Brain pericyte (primary cell): ENCODE results near the gene TCIRG1.

Experiments used
- DNase-seq: peaks from one replicate; pipeline ENCODE4 v3.0.0-alpha.2; 2012; ENCODE audit warnings: low read depth, low spot score

The TCIRG1 gene

DNA sequence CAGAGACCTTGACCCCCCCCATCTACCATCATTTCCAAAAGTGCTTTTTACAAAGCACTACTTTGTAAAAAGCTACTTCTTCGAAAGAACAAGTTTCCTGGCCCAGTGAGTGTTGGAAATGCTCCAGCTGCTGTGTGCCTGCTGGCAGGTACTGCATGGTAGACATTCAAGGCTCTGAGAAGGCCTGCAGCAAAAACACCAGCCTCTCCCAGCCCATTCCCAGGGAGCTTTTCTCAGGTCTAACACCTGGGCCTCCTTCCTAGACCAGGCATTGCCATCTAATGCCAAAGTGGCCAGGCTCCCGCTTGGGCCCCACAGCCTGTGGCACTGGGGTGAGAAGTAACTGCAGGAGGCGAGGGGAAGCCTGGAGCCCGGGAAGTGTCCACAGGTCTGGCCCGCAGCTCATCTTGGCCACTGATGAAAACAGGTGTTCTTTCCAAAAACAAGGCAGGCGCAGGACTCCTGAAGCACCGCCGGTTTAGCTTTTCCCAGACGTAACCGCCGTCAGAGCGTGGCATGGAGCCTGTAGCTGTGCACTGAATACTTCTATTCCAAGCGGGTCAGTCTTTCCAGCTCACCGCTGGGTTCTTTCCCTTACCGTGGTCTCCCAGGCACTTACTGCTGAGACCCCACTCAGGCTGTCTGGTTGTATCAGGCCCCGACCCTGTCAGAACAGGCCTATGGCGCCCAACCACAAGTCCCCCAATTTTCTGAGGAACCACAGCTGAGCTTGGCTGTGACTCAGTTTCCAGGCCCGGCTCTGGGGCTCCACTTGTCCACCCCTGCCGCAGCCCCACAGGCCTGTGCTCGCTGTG, 1.2 kb upstream of the TCIRG1 start:
- no peak for DNase-seq

DNA sequence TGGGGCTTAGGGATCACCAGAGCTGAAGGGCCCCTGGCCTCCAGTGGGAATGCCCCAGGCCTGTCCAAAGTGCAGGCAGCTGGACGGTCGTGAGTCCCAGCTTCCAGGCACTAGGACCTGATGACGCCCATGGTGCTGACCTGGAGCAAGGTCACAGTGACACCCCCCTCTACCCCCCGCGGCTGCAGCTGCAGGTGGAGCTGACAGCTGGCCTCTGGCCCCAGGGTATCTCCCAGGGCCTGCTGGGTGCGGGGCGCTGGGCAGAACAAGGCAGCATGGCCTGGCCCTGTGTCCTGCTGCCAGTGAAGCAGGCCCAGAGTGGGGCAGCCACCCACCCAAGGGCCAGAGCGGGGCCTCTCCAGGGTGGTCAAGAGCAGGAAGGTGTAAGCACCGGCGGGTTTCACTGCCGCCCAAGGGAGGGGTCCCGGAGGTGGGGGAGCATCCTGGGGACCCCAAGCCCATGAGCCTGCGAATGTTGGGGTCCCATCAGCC, 553 bp upstream of the TCIRG1 start:
- DNase-seq, result no peak

DNA sequence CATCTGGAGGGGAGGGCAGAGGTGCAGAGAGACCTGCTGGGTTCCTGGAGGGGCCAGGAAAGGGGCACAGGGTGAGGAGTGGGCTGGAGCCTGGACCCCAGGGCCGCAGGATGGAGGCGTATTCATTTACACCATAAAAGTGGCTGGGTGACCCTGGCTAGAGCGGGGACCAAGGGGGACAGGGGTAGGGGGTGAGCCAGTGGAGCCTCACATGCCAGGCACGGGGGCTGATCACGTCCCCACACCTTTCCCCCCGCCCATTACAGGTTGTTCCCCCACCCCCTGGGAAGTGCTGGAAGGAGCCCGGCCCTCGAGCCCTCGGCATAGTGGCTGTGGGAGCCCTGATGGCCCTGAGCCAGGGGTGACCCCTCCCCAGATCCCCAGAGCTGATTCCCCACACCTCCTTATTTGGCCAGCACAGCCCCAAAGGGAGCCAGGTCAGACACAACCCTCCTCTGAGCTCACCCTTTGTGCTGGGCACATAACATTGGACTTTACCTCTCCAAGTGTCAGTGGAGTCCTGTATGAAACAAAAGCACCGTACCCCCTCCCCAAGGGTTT, 781 bp downstream of the TCIRG1 start:
- no peak for DNase-seq

DNA sequence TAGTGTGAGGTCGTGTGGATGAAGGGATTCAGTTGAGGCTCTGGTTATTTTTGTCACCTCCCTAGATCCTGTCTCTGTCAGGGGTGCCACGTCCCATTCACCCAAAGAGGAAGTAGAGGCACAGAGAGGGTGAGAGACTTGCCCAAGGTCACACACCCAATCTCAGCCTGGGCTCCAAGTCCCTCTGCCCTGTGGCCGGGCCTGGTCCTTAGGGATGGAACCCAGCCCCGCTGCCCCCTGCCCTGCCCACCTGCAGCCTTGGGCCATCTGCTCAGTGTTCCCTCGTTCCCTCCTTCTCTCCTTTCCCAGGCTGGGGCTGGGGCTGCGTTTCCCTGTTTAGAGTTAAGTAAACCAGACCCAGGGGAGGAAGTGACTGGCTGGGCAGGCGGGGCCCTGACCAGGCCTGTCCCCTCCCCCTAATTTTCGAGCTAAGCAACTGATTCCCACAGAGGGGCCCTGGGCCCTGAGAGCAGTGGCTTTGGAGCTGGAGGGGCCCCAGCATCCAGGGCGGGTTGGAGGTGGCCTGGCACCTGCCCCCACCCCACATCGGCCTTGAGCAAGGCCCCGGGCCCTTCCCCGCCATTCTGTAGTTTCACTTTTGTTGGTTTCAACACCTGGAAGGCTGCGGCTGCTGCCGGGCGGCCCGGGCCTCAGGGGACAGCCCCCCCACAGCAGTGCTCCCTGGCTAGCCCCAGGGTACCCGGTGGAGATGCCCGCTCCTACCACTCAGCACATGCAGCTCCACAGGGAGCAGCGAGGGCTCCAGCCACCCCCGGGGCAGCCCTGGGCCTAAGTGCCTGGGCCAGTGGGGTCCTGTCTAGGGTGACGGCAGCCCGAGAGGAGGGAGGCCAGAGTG, 1.5 kb downstream of the TCIRG1 start:
- DNase-seq, result no peak

DNA sequence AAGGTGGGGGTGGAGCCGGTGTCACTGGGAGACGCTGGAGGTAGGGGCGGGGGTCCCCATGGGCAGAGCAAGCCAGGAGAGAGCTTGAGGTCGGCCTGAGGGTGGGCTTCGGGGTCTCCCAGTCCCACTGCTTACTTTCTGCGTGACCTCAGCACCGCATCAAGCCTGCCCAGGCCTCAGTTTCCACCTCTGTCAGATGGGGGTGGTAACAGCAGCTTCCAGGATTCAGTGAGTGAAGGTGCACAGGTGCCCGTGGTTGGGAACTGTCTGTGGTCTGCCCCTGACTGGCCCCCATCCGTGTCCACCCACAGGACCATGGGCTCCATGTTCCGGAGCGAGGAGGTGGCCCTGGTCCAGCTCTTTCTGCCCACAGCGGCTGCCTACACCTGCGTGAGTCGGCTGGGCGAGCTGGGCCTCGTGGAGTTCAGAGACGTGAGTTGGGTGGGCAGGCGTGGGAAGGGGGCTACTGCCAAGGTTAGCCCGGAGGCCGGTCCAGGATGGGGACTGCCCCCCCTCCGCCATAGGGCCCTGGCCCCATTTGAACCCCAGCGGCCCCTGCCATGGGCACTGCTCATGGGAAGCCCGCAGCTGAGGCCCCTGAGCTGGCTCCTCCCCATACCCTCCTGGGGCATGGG, 2.2 kb downstream of the TCIRG1 start:
- no peak for DNase-seq

DNA sequence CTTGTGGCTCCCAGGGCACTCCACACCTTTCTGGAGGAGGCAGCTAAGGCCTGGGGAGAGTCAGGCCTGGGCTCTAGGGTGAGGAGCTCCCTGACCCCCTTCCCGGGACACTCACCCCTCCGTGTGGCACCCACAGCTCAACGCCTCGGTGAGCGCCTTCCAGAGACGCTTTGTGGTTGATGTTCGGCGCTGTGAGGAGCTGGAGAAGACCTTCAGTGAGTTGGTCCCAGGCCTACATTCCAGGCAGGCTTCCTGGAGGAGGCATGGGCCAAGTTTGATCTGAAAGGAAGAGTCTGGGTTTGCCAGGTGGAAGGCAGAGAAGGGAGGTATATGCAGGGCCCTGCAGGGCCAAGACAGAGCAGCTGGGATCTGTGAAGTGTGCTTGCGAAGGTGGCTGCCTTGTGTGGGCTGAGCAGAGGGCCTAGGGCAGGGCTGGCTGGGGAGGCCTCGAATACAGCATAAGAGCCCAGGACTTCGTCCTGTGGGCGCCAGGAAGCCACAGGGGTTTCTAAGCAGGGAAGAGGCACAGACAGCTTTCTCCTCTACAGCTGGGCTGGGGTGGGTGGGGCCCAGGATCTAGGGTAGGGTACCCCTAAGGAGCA, 2.9 kb downstream of the TCIRG1 start:
- DNase-seq, result no peak

DNA sequence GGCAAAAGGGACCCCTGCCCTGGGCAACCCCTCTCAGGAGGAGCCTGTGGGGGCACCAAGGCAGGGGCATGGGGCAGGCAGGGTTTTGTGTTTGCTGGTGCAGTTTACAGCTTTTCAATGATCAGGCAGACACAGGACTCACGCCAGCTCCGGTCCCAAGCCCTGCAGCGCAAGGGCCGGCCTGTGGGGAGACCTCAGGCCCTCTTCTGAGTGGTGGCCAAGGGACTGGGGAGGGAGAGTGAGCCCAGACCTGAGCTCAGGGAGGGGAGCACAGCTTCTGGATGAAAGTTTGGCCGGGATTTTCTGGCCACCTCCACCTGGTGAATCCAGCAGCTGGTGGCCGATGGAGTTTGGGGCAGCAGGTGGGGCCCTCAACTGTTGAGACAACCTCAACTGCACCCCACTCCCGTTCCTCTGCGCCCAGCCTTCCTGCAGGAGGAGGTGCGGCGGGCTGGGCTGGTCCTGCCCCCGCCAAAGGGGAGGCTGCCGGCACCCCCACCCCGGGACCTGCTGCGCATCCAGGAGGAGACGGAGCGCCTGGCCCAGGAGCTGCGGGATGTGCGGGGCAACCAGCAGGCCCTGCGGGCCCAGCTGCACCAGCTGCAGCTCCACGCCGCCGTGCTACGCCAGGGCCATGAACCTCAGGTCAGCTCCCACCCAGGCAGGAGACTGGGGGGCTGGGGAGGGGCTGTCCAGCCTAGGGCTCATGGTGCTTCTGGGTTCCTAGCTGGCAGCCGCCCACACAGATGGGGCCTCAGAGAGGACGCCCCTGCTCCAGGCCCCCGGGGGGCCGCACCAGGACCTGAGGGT, 3.6 kb downstream of the TCIRG1 start:
- DNase-seq, result no peak

DNA sequence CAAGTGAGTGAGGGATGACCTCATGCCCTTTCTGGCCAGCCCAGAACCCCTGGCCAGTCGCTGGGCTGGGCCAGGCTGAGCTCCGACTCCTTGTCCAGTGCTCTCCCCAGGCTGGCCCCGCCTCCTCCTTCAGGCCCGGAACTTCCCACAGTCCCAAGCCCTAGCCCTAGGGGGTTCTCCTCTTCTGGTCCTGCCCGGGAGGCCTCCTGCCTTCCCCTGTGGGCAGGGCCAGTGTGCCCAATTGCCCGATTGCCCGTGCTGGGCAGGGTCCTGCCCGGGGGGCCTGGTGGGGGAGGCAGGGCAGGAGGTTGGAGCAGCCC, 4.2 kb downstream of the TCIRG1 start:
- no peak for DNase-seq

DNA sequence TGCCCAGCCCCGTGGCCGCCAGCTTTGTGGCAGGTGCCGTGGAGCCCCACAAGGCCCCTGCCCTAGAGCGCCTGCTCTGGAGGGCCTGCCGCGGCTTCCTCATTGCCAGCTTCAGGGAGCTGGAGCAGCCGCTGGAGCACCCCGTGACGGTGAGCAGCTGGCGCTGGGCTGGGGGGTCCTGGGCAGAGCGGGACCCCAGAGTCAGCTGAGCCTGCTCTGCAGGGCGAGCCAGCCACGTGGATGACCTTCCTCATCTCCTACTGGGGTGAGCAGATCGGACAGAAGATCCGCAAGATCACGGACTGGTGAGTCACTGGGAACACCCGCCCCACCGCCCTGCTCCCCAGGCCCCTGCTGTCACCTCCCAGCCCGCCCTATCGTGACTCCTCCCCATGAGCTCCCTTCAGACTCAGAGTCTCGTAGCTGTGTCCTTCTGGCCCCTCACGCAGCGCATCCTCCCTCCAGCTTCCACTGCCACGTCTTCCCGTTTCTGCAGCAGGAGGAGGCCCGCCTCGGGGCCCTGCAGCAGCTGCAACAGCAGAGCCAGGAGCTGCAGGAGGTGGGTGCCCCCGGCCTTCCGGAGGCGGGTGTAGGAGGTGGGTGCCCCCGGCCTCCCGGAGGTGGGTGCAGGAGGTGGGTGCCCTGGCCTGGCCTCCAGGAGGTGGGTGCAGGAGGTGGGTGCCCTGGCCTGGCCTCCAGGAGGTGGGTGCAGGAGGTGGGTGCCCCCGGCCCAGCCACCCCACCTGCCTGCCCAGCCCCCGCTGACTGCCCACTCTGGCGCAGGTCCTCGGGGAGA, 4.7 kb downstream of the TCIRG1 start:
- peak; percentile 84 for DNase-seq

DNA sequence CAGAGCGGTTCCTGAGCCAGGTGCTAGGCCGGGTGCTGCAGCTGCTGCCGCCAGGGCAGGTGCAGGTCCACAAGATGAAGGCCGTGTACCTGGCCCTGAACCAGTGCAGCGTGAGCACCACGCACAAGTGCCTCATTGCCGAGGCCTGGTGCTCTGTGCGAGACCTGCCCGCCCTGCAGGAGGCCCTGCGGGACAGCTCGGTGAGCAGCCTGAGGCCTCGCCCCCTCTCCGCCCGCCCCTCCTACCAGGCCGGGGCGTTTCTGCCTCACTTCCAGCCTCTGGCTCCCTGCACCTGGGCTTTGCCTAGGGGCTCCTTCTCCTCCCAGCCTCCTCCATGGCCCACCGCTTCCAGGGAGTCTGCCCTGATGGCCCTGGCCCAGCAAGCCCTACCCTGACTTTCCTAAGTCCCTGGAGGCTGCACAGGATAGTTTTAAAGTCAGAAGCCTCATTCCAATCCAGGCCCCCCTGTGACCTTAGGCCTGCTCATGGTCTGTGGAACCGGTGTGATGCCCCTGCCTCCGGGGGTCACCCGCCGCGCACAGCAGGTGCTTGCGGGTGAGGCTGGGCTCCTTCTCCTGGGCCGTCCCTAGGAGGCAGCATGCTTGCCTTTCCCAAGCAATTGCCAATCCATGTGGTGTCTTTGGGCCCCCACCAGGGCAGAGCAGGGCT, 5.5 kb downstream of the TCIRG1 start:
- DNase-seq, result no peak

DNA sequence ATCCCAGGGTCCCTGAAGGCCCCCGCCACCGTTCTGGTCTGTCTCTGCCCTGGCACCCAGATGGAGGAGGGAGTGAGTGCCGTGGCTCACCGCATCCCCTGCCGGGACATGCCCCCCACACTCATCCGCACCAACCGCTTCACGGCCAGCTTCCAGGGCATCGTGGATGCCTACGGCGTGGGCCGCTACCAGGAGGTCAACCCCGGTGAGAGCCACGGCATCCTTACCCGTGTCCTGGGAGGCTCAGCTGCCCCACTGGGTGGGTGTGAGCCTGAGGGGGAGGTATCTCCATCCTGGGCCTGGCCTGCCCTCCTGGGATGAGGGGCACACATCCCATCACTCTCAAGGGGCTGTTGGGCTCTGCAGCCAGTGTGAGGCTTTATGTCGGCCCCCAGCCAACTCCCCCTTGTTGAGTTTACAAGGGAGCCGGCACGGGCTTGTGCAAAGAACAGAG, 6.1 kb downstream of the TCIRG1 start:
- no peak for DNase-seq

DNA sequence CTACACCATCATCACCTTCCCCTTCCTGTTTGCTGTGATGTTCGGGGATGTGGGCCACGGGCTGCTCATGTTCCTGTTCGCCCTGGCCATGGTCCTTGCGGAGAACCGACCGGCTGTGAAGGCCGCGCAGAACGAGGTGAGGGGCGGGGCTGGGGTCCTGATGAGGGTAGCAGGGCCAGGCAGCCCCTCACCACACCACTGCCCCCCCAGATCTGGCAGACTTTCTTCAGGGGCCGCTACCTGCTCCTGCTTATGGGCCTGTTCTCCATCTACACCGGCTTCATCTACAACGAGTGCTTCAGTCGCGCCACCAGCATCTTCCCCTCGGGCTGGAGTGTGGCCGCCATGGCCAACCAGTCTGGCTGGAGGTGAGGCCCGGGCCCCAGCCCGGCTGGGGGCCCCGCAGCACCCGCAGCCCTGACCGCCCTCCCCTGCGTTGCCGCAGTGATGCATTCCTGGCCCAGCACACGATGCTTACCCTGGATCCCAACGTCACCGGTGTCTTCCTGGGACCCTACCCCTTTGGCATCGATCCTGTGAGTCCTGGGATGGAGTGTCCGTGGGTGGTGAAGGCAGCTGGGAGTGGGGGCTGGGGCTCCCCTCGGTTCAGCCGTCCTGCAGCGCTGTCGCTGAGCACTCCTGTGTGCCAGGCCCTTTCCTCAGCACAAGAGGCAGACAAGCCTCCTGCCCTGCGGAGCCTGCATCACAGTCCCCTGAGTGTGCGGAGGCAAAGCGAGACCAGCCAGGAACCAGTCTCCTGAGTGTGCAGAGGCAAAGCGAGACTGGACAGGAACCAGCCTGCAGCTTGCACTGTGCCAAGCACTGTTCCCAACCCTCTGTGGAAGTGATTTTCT, 8.8 kb downstream of the TCIRG1 start:
- DNase-seq, result no peak

DNA sequence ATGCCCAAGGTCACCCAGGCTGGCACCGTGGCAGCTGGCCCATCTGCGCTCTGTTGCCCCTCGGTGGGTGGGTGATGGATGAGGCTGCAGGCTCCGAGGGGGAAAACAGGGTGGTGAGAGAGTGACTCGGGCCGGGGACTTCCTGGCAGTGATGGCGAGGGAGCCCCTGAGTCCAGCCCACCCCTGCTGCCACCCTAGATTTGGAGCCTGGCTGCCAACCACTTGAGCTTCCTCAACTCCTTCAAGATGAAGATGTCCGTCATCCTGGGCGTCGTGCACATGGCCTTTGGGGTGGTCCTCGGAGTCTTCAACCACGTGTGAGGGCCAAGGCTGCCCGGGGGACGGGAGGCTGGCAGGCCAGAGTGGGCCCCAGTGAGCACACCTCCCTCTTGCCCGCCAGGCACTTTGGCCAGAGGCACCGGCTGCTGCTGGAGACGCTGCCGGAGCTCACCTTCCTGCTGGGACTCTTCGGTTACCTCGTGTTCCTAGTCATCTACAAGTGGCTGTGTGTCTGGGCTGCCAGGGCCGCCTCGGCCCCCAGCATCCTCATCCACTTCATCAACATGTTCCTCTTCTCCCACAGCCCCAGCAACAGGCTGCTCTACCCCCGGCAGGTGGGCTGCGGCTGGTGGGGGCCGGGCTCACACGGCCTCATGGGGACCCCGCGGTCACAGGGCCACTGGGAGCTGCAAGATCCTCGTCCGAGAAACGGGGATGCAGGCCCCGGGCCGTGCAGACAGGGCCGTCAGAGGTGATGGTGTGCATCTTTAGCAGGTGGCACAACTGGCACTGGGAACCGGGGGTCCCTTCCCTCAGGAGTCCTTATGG, 10.1 kb downstream of the TCIRG1 start:
- no peak for DNase-seq

DNA sequence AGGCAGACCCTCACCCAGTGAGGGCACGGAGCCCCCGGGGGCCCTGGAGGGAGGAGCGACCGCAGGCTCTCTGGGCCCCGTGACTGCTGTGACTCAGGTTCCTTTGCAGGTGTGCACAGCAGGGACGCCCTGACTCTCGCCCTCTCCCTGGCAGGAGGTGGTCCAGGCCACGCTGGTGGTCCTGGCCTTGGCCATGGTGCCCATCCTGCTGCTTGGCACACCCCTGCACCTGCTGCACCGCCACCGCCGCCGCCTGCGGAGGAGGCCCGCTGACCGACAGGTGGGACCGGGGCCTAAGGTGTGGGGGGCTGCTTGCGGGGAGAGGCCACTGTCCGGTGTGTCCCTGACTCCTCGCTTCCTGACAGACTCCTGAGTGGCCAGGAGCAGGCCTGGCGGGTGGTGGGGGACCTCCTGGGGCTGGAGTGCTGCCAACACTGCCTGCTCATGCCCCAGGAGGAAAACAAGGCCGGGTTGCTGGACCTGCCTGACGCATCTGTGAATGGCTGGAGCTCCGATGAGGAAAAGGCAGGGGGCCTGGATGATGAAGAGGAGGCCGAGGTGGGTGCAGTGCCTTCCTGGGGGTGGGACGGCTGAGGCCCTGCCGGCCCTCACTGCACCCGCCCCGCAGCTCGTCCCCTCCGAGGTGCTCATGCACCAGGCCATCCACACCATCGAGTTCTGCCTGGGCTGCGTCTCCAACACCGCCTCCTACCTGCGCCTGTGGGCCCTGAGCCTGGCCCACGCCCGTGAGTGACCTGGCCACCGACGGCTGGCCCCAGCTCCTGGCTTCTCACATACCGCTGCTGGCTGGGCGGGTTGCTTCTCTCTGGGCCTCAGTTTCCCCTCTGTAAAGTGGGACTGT, 10.9 kb downstream of the TCIRG1 start:
- DNase-seq, result no peak

DNA sequence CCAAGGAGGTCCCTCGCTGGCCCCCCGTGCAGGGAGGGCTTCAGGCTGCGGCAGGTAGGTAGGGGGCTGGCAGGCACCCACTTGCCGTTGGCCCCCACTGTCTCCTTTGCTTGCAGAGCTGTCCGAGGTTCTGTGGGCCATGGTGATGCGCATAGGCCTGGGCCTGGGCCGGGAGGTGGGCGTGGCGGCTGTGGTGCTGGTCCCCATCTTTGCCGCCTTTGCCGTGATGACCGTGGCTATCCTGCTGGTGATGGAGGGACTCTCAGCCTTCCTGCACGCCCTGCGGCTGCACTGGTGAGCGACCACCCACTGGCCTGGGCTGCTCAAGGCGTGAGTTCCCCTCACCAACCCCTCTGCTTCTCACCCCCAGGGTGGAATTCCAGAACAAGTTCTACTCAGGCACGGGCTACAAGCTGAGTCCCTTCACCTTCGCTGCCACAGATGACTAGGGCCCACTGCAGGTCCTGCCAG, 11.6 kb downstream of the TCIRG1 start:
- DNase-seq, result no peak
